RCC 7860 (cell line): Measurements from ENCODE around the gene XRCC4.
"Not testable (repeated sequence)": the region's sequence is repeated elsewhere in the genome, so short reads cannot be mapped to it uniquely, and the experiment has no call there.

Experiments
- DNase-seq: peaks from one replicate; pipeline ENCODE4 v3.0.0-alpha.2; 2015; ENCODE audit warnings: low spot score
- FAIRE-seq: peaks from 2 replicates; lab custom pipeline; 2012; peaks lifted over from hg19 to GRCh38; lab: Jason Lieb, UNC

The XRCC4 gene

GRCh38 chr5:83253720-83254119 is 176.4 kb downstream of the XRCC4 start:
- no peak for DNase-seq
- FAIRE-seq, result no peak

GRCh38 chr5:83255268-83255667 is 177.9 kb downstream of the XRCC4 start:
- DNase-seq (peak; percentile 18), FAIRE-seq (peak; percentile 90)

- peak; percentile 57 for FAIRE-seq
- DNase-seq, result no peak
Measured at GRCh38 chr5:83256091-83256780, 178.9 kb downstream of the XRCC4 start.

GRCh38 chr5:83257684-83258083 is 180.3 kb downstream of the XRCC4 start:
- DNase-seq, FAIRE-seq: not testable (repeated sequence)

- DNase-seq (no peak), FAIRE-seq (no peak)
Measured at GRCh38 chr5:83265318-83265717, 188.0 kb downstream of the XRCC4 start.

- DNase-seq (no peak), FAIRE-seq (no peak)
Measured at GRCh38 chr5:83270311-83270710, 193.0 kb downstream of the XRCC4 start.

GRCh38 chr5:83277154-83277553 is 199.8 kb downstream of the XRCC4 start:
- FAIRE-seq, result no peak

GRCh38 chr5:83277953-83278352 is 200.6 kb downstream of the XRCC4 start:
- peak; percentile 84 for FAIRE-seq
- DNase-seq, result peak; percentile 39

More at GRCh38 chr5:83277154-83277553, 199.8 kb downstream of the XRCC4 start:
- no peak for DNase-seq

- FAIRE-seq (no peak), DNase-seq (no peak)
Measured at GRCh38 chr5:83281176-83281575, 203.8 kb downstream of the XRCC4 start.

- peak; percentile 61 for DNase-seq
- FAIRE-seq, result peak; percentile 68
Measured at GRCh38 chr5:83281658-83282057, 204.3 kb downstream of the XRCC4 start.

GRCh38 chr5:83283761-83284160 is 206.4 kb downstream of the XRCC4 start:
- FAIRE-seq, result no peak
- no peak for DNase-seq

- FAIRE-seq (no peak), DNase-seq (no peak)
Measured at GRCh38 chr5:83285661-83286398, 208.5 kb downstream of the XRCC4 start.

GRCh38 chr5:83294246-83294645 is 216.9 kb downstream of the XRCC4 start:
- FAIRE-seq, result no peak

GRCh38 chr5:83299353-83299752 is 222.0 kb downstream of the XRCC4 start:
- no peak for DNase-seq
- FAIRE-seq, result no peak

More at GRCh38 chr5:83294246-83294645, 216.9 kb downstream of the XRCC4 start:
- no peak for DNase-seq

GRCh38 chr5:83306572-83307241 is 229.4 kb downstream of the XRCC4 start:
- DNase-seq (peak; percentile 60), FAIRE-seq (peak; percentile 69)

GRCh38 chr5:83312663-83313062 is 235.3 kb downstream of the XRCC4 start:
- DNase-seq (no peak), FAIRE-seq (no peak)

- no peak for DNase-seq
- no peak for FAIRE-seq
Measured at GRCh38 chr5:83313436-83313835, 236.1 kb downstream of the XRCC4 start.

GRCh38 chr5:83321483-83322055 is 244.2 kb downstream of the XRCC4 start:
- DNase-seq, result peak; percentile 15
- peak; percentile 81 for FAIRE-seq

- peak; percentile 5 for DNase-seq
- peak; percentile 57 for FAIRE-seq
Measured at GRCh38 chr5:83322273-83322924, 245.1 kb downstream of the XRCC4 start.

- FAIRE-seq (no peak), DNase-seq (no peak)
Measured at GRCh38 chr5:83323557-83324180, 246.3 kb downstream of the XRCC4 start.
